ENCODE data around the gene MFSD1. TPM values are rescaled to one million over a fixed set of nuclear protein-coding genes. Genes with fewer than 3 reads are reported as not detected.

The MFSD1 gene
- total RNA-seq, 1 donor from 2014 or later: 114 TPM

- no peak for DNase-seq (ENCODE audit: low spot score)
Measured at GRCh38 chr3:158864492-158864891, 62.6 kb downstream of the MFSD1 start.

DNA sequence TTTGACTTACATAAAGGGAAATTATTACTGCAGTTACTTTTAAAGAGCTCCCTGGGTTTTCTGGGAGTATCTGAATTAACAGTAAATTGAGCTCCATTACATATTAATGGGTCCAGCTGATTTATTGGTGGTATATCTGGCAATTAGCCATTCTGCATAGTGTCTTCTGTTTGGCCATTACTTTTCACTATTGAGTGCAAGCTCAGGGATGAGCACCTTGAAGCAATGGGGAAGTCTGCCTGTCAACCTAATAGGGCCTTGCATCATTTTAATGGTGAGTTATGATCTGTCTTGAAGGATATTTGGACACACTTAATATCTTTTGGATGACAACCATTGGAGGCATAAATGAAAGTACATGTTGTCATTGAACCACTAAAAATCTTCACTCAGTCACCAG lies 73.8 kb downstream of the MFSD1 start:
- no peak for DNase-seq (ENCODE audit: low spot score)

Other genes starting within 250 kb of the MFSD1 start
- 6.6 TPM for gene MLF1, start 230.9 kb upstream of the MFSD1 start, total RNA-seq
- 60.1 TPM for gene GFM1, start 157.5 kb upstream of the MFSD1 start, total RNA-seq
- 30.3 TPM for gene LXN, start 129.4 kb upstream of the MFSD1 start, total RNA-seq
- gene RARRES1, start 69.6 kb upstream of the MFSD1 start, total RNA-seq: 578 TPM